Lung (tissue), 12 donors: ENCODE data around the gene CCN6. TPM values are rescaled to one million over a fixed set of nuclear protein-coding genes. Genes with fewer than 3 reads are reported as not detected.

Experiments used
- ATAC-seq: fragments of 200-7000 bp; cut with Tn5 transposase; one replicate; pipeline ENCODE4 v1.9.1; 2020; ENCODE audit warnings: moderate number of reproducible peaks; ENCODE audit not compliant: insufficient read depth, low FRiP score
- DNase-seq, 3 donors: peaks; one replicate each; pipeline ENCODE4 v3.0.0-alpha.2; 2013 to 2017
- H3K27ac ChIP-seq, 2 donors: one replicate each; pipeline ENCODE4 v1.5.1; 2013; ENCODE audit warnings: mild to moderate bottlenecking in 2 of 2, moderate library complexity in 2 of 2, control low read depth in 1 of 2, inconsistent platforms in 1 of 2, low read depth in 1 of 2, low read length in 1 of 2
- H3K27me3 ChIP-seq, 3 donors: one replicate each; pipeline ENCODE4 v1.5.1; 2013; ENCODE audit warnings: low read length in 2 of 3; ENCODE audit not compliant: control insufficient read depth in 3 of 3, insufficient read depth in 3 of 3
- H3K36me3 ChIP-seq, 4 donors: one replicate each; pipeline ENCODE4 v1.5.1; 2013; ENCODE audit warnings: low read length in 4 of 4, mild to moderate bottlenecking in 1 of 4, moderate library complexity in 1 of 4; ENCODE audit not compliant: control insufficient read depth in 4 of 4, insufficient read depth in 4 of 4
- H3K4me1 ChIP-seq, 5 donors: one replicate each; pipeline ENCODE4 v1.5.1; 2013; ENCODE audit warnings: low read length in 5 of 5, mild to moderate bottlenecking in 2 of 5, moderate library complexity in 1 of 5; ENCODE audit not compliant: control insufficient read depth in 5 of 5, insufficient read depth in 5 of 5
- H3K4me3 ChIP-seq: one replicate; pipeline ENCODE4 v1.5.1; 2013; ENCODE audit warnings: mild to moderate bottlenecking, control low read depth, moderate library complexity
- H3K9ac ChIP-seq, 2 donors: one replicate each; pipeline ENCODE4 v1.5.1; 2013; ENCODE audit warnings: low read length in 2 of 2, control low read depth in 1 of 2; ENCODE audit not compliant: insufficient read depth in 1 of 2
- H3K9me3 ChIP-seq, 4 donors: one replicate each; pipeline ENCODE4 v1.5.1; 2013; ENCODE audit warnings: low read length in 3 of 4, mild to moderate bottlenecking in 1 of 4, moderate library complexity in 1 of 4; ENCODE audit not compliant: control insufficient read depth in 4 of 4, insufficient read depth in 3 of 4
- WGBS, 2 donors: extraction: QIAGEN DNeasy Blood & Tissue Kit; methylation state at CpG; one replicate each; pipeline ENCODE4 v1.1.7; 2013; 5-methylcytosine and 5-hydroxymethylcytosine counted together
- polyA plus RNA-seq, 2 donors: library from polyadenylated mRNA; stranded (reverse); fragments of 200-250 nt; gene quantifications; one replicate each; pipeline ENCODE4 v1.2.1, GENCODE V29; 2013
- total RNA-seq, 2 donors: library from RNA; depleted of rRNA in 1 of 2; stranded (reverse); fragments of >200 nt in 1 of 2; gene quantifications; one replicate each; pipeline ENCODE4 v1.2.1, GENCODE V29; 2014 to 2021
- TF ChIP-seq, protein P1 (sequence below): IDR thresholded peaks from 2 replicates; pipeline ENCODE4 v1.5.1; 2012; ENCODE audit warnings: mild to moderate bottlenecking; ENCODE audit errors: control extremely low read depth, extremely low read depth
- donor health status: control.
- donor health status: control.
- donor health status: Bipolar disorder and iron deficiency.
- donor health status: healthy.
- donor health status: DM: yes; HTN: yes; CAD: no.

Gene CCN6
- total and polyA plus RNA-seq, 4 donors = not detected

- ATAC-seq (no peak), DNase-seq (no peak)
- no peaks in the 10 kb centered on the region for H3K27me3 ChIP-seq
- H3K4me1 ChIP-seq = peaks cover 0 to 11% (median 0%) of the 10 kb centered on the region in 5 donors
- peaks cover 1 to 45% (median 20%) of the 10 kb centered on the region in 4 donors for H3K36me3 ChIP-seq
- no peak overlapping the region for H3K27ac ChIP-seq
- 74 to 89% methylated on average over 2 of the region's 2 CpGs for WGBS, 2 donors
- H3K9ac ChIP-seq = no peak overlapping the region
- no peak overlapping the region for H3K4me3 ChIP-seq
- peaks cover 0 to 5% (median 0%) of the 10 kb centered on the region in 4 donors for H3K9me3 ChIP-seq
- TF ChIP-seq, protein P1, sequence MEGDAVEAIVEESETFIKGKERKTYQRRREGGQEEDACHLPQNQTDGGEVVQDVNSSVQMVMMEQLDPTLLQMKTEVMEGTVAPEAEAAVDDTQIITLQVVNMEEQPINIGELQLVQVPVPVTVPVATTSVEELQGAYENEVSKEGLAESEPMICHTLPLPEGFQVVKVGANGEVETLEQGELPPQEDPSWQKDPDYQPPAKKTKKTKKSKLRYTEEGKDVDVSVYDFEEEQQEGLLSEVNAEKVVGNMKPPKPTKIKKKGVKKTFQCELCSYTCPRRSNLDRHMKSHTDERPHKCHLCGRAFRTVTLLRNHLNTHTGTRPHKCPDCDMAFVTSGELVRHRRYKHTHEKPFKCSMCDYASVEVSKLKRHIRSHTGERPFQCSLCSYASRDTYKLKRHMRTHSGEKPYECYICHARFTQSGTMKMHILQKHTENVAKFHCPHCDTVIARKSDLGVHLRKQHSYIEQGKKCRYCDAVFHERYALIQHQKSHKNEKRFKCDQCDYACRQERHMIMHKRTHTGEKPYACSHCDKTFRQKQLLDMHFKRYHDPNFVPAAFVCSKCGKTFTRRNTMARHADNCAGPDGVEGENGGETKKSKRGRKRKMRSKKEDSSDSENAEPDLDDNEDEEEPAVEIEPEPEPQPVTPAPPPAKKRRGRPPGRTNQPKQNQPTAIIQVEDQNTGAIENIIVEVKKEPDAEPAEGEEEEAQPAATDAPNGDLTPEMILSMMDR = no peak
Observed at GRCh38 chr6:112106562-112106961, 52.7 kb downstream of the CCN6 start.

DNA sequence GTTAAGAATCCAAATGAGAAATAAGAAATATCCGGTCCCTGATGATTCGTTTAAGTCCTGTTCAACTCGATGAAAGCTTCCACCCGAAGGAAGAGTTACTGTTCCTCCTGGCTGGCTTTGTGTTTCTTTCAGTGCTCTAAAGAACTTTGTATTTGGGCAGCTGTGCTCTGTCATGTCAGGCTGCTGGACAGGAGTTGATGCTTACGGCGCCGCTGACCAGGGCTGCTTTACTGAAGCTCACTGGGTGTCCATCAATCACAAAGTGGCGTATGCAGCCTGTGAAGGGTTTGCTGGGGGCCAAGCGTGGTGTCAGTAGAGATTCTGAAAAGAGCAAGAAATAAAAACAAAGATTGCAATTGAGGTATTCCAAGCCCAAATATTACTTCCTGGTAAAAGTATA lies 55.4 kb downstream of the CCN6 start:
- Histone ChIP-seq H3K27me3 (no peaks in the 10 kb centered on the region), H3K27ac (no peak overlapping the region), H3K9ac (no peak overlapping the region), H3K36me3 (peaks cover 4 to 61% (median 31%) of the 10 kb centered on the region in 4 donors), H3K9me3 (peaks cover 0 to 5% (median 0%) of the 10 kb centered on the region in 4 donors), H3K4me3 (no peak overlapping the region), H3K4me1 (peaks cover 0 to 23% (median 7%) of the 10 kb centered on the region in 5 donors)
- ATAC-seq (no peak), DNase-seq (peak; percentile 55 to 69 (median 67))
- WGBS, 2 donors = 71 to 78% methylated on average over 9 of the region's 9 CpGs
- TF ChIP-seq, protein P1 = no peak

DNA sequence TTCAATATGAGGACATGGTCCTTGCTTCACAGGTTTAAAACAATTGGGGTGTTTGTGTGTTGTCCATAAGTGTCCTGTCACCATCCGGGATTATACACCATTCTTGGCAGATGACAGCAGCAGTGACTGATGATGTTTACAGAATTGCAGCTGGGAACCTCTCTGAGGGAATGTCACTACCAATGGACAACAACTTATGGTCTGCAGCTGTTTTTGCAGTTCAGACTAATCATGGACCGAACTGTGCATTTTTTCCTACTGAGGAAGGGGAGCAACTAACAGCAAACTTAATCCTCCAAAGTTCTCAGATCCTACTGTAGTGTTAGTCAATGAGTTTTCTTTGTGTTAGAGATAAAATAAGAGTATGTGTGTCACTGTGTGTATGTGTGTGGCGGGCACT lies 59.5 kb downstream of the CCN6 start:
- 61 to 76% methylated on average over 3 of the region's 3 CpGs for WGBS, 2 donors
- H3K9me3 ChIP-seq = no peaks in the 10 kb centered on the region
- no peak for ATAC-seq
- TF ChIP-seq, protein P1 = no peak
- DNase-seq = peak; percentile 62 to 89 (median 87)
- no peak overlapping the region for H3K9ac ChIP-seq
- H3K4me1 ChIP-seq = peaks cover 0 to 29% (median 12%) of the 10 kb centered on the region in 5 donors
- no peak overlapping the region for H3K4me3 ChIP-seq
- H3K27ac ChIP-seq = peak overlapping the region; percentile 14 to 21
- H3K36me3 ChIP-seq = peaks cover 7 to 63% (median 44%) of the 10 kb centered on the region in 4 donors
- no peaks in the 10 kb centered on the region for H3K27me3 ChIP-seq

GRCh38 chr6:112113918-112114317 lies 60.0 kb downstream of the CCN6 start:
- Histone ChIP-seq H3K9me3 (no peaks in the 10 kb centered on the region), H3K36me3 (peaks cover 7 to 63% (median 45%) of the 10 kb centered on the region in 4 donors), H3K27me3 (no peaks in the 10 kb centered on the region), H3K9ac (no peak overlapping the region), H3K4me1 (peaks cover 0 to 29% (median 12%) of the 10 kb centered on the region in 5 donors), H3K27ac (no peak overlapping the region), H3K4me3 (no peak overlapping the region)
- ATAC-seq (no peak), DNase-seq (no peak)
- TF ChIP-seq, protein P1 = no peak
